DMS114 treated with DMSO at 0.1 percent for 48 hours (cell line): Measurements from ENCODE around the gene SMU1.
"Not testable (repeated sequence)": the region's sequence is repeated elsewhere in the genome, so short reads cannot be mapped to it uniquely, and the experiment has no call there.

Experiments
- DNase-seq: peaks from one replicate; lab custom pipeline; 2025; ENCODE audit not compliant: unreplicated experiment; lab: John Stamatoyannopoulos, UW

The SMU1 gene

DNA sequence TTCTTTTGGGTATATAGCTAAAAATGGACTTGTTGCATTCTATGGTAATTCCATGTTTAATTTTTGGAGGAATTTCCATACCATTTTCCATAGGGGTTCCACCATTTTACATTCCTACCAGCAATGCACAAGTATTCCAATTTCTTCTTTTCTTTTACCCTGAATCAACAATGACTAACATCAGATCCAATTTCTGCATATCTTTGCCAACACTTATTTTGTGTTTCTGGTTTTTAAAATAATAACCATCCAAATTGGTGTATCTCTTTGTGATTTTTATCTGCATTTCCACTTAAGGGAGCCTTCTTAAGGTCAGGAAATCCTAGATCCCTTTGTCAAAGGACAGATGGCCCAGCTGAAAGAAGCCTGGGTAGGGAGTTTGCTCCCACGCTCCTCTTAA is 29.5 kb upstream of the SMU1 start:
- DNase-seq, result no peak

DNA sequence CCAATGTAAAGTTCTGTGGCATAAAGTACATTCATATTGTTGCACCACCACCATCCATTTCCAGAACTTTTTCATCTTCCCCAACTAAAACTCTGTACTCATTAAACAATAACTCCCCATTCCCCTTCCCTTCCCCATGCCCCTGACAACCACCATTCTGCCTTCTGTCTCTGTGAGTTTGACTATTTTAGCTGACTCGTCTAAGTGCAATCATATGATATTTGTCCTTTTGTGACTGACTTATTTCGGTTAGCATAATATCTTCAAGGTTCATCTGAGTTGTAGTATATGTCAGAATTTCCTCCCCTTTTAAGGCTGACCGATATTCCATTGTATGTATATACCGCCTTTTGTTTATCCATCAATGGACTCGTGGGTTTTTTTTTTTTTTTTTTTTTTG is 29.0 kb upstream of the SMU1 start:
- no peak for DNase-seq

DNA sequence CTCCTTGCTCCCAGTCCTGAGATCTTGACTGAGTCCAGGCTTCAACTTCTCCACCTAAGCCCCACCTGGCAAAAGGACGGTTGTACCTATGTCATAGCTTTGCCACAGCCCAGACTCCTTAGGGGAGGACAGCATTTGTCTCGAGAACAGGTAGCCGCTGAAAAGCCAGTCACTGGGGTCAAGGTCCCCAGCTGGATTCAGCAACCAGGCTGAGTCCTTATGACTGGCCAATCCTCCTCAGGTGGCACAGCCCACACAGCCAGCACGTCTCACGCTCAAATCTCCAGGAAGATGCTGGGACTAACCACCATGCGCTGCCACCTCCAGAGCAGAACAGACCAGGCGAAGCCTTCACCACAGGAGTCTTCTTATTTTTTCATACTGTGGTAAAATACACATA is 27.9 kb upstream of the SMU1 start:
- no peak for DNase-seq

DNA sequence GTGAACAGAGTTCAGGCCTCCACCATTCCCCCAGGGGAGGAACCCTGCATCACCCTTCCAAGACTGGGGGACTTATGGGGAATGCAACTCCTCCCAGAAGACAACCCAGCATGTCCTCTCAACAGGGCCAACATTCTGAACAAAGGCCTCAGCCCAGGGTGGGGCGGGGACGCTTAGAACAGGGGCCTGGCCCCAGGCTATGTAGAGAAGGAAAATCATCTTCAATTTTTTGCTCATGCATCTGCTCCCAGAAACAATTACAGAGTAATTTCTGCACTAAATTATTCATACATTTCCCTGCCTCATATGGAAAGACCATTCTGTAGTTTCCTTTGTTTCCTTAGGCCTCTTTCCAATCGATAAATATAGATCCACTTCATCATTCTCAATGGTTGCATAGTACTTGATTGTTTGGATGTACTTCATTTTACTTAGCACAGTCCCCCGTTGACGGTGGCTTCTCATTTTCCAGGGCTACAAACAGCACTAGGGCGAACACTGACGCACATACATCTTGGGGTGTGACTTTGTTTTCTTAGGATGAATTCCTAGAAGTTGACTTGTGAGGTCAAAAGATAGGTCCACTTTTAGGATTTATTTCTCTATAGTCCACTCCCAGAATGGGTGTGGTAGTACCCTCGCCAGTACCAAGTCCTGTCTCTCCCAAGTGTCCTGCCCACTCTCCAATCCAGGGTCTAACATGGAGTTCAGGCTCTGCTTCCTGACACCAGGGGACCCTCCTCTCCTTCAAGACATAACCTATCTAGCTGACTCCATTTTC is 27.2 kb upstream of the SMU1 start:
- no peak for DNase-seq

DNA sequence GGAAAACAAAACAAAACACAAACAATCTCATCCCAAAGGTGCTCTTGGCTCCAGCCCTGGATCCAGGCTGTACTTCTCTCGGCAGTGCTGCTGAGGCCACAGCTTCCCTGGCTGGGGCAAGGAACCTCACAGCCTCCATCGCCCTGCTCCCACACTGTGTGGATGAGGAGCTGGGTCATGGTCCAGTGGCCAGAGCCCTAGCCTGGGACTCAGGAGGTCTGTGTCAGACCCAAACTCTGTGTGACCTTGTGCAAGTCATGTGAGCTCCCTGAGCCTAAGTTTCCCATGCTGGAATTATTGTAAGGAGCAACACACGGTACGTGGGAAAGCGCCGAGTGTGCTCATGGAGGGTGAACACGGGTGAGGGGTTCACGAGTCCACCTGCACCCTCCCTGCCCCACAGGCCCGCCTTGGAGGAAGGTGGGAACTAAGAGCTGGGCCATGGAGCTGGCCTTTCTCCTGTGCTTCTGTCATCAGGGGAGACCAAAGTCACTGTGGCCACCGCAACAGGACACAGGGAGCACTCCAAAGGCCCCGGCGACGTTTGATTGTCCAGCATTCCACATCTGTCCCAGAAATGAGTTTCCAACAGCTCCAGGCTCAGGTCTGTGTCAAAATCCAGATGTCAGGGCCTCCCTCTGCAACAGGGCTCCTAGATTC is 26.2 kb upstream of the SMU1 start:
- no peak for DNase-seq

DNA sequence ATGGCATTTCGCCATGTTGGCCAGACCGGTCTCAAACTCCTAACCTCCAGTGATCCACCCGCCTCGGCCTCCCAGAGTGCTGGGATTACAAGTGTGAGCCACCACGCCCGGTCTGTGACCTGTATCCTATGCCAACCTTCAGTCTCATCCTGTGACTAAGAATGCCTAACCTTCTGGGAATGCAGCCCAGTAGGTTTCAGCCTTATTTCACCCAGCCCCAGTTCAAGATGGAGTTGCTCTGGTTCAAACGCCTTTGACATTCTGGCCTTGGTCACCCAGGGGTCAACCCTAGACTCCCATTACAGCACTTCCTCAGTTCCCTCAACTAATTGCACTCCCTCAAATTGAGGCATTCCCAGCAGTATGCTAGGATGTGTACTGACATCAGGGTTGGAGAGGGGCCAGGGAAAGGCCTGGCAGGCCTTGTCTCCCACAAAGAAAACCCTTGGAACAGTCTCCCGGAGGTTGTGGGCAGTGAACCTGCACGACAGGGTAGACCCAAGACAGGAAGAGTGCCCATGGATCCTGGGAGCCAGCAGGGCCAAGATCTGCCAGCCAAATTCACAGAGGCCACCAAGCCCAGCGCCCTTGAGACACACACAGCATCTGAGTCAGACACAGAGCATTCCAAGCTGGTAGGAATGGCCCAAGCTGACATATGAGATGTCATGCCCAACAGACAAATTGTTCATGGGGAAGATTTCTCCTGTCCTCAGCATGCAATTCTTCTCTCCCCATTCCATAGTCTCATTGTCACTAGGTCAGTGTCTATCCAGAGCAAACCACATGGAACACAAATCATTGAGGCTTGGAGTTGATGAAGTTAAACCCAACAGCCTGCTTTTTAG is 24.9 kb upstream of the SMU1 start:
- DNase-seq, result no peak

DNA sequence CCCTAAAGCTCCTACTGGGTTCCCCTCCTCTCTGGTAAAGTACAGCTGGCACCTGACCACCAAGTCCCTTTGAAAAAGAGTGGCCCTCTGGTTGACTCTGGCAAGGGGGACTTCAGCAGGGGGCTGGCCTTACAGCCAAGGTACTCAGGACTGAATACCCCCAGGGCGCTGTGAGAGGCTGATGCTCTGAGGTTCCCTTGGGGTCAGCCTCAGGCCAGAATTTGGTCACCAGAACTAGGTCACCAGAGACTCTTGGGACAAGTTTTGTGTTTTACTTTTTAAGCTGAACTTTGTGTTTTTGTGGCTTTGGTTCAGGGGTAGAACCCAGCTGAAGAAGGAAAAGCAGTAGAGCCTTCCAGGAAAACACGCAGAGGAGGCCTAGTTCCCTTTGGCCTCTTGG is 23.3 kb upstream of the SMU1 start:
- no peak for DNase-seq

DNA sequence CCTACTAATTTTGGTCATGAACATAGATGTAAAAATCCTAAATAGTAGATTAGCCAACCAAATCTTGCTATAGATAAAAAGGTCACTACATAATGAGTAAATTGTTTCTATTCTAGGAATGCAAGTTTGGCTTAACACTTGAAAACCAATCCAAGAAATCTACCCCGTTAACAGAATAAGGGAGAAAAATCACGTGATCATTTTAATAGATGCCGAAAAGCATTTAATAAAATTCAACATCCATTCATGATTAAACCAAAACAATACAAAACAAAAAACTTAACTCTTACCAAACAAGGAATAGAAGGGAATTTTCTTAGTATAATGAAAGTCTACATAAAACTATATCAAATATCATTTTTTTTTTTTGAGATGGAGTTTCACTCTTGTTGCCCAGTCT is 20.7 kb upstream of the SMU1 start:
- no peak for DNase-seq

DNA sequence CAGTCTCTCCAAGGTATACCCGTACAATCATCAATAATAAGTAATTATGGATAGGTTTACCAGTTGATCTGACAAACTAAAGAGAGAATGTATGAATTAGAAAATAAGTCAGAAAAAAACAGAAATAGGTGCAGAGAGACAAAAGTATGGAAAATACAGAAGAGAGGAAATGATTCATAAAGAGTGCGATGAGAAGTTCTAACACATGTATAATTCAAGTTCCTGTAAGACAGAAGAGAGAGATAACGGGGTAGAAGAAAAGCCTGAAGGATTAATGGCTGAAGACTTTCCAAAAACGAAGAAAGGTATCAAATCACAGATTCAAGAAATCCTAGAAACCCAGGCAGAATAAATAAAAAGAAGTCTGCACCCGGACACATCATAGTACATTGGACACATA is 16.2 kb upstream of the SMU1 start:
- DNase-seq, result no peak

DNA sequence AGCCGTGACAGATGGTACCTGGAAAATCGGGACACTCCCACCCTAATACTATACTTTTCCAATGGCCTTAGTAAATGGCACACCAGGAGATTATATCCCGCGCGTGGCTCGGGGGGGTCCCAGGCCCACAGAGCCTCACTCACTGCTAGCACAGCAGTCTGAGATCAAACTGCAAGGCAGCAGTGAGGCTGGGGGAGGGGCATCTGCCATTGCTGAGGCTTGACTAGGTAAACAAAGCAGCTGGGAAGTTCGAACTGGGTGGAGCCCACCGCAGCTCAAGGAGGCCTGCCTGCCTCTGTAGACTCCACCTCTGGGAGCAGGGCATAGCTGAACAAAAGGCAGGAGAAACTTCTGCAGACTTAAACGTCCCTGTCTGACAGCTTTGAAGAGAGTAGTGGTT is 9.2 kb upstream of the SMU1 start:
- DNase-seq, result not testable (repeated sequence)

DNA sequence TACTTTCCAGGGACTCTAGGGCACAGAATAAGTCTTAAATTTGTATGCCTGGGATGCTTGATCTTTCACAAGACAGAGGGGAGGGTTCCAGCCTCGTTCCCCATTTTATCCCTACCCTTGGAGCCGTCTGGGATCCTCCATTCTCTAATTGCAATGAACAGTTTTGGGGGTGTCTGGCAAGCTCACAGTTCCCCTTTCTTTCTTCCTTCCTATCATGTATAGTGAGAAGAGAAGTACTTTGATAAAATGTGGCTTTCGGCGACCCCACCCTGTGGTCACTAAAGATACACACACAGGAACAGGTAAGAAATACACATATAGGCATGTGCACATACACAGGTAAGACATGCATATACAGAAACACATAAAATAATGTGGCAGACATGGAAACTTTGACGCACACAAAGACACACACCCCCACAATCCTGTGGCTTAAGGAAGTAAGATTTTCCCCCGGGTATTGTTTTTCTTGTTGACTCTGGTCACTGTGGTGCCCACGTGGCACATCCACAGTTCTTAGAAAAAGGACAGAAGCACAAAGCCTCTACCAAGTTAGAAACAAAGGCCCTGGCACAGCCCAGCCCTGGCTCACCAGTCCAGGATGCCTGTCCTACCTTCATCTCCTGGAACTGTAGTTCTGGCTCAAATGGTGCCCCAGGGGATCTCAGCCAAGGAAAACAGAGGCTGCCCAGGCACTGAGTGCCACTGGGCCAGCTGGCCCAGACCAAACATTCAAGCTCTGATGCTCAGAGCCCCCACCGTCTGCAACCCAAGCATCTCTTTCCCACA is 6.3 kb upstream of the SMU1 start:
- no peak for DNase-seq

DNA sequence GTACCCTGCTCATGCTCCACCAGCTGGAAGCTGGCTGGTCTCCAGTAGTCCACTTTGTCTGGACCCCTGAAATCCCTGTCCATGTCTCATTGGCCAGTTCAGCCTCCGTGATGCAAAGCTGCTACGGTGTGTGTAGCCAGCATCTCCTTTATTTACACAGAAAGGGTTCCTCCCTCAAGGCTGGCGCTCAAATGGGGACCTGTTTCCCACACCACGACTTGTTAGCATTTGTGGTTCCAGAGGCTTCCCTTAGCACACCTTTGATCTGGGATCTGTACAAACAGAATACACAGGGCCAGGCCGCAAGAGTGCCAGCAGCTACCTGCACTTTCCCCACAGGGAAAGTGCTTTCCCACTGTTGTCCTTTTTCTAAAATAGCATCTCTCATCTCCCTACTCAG is 5.7 kb upstream of the SMU1 start:
- no peak for DNase-seq

DNA sequence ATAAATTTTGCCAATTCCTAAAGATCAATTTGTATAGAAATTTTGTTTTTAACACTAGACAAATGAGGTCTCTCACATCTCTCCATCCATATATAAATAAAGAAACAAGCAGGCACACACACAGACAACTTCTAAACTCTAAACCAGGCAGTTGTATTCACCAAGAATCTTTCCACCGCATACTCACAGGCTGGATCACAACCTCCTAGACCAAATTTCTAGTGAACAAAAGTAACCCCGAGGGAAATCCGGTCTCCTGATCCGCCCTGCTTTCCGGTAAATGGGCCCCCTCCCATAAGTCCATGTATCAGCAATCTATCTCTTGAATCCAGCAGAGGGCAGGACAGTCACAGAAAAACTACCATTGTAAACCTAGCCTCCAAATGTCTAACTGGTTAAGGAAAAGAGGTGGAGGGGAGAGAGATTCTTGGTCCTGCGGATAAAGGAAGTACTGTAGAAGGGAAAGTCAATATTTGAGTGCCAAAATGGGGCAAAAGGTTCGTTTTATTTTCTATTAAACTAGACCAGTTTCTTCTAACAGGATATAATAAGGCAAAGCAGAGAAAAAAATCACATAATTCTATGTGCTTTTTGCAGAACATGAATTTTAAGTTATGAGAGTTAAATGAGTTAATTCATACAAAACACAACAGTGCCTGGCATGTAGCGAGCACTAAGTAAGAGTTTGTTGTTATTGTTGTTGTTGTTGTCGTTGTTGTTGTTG is 4.8 kb upstream of the SMU1 start:
- DNase-seq, result peak; percentile 84

DNA sequence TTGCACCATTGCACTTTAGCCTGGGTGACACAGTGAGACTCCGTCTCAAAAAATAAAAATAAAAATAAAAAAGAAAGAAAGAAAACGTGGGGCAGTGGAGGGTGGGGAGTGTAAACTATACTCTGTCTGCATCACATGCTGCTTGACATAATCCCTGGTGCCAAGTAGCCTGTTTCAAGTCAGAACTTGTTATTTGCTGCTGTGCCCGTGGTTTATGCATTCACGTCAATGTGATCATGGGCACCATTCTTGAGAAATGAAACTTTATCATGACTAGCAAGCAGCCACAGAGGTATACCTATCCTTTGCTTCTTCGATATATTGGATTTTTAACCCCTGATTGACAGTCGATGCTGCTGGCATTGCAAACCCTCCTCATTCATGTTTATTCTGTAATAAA is 4.1 kb upstream of the SMU1 start:
- DNase-seq, result no peak

DNA sequence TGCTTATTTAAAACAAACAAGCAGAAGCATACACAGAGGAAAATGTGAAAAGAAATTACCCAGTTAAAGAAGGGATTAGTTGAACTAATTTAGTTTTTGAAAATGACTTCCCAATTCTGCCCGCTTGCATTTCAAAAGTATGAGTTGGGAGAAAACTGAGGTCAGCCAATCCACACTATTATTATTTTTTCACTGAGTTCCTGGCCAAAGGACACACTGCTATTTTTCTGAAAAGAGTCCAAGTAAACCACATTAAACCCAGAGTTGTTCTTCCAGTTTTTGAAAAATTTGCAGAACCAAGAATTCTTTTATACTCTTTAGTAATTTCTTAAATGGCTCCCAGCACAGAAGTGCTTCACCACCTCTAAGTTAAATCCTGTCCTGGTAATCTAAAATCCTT is 7.5 kb downstream of the SMU1 start:
- DNase-seq, result no peak

DNA sequence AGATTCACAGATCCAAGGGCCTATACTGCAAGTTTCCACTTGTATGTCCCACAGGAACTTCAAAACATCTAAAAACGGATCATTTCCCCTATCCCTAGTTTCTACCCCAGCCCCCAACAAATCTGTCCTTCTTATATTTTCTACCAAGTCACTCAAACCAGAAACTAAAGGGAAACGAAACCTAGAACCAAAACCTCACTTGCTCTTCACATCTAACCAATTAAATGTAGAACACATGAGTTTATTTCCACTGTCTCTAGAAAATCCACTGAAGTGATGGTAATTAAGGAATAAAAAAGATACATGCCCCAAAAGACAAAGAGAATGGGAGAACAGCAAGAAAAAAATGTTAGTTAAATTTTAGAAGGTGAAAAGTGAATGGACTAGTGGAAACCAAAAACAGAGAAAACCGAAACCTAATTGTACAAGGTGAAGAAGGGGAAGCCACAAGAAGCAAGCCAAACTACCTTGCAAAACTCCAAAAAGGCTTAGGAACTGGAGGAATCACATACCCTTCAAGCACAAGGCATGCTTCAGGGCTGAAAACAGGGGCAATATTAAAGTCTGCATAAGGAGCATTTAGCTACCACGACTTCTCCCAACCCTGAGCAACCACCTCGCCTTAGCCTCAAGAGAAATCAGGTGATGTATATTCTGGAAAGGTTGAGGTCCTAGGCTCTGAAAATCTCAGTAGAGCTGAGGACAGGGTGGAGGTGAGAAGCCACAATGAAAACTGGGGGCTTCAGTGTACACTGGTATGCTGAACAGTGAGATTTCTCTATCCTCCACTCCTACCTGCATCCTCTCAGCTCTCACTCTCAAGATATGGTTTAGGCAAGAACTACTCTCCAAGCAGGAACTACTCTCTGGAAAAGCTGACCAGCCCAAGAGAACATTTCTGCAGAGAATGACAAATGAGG is 11.1 kb downstream of the SMU1 start:
- DNase-seq, result no peak

DNA sequence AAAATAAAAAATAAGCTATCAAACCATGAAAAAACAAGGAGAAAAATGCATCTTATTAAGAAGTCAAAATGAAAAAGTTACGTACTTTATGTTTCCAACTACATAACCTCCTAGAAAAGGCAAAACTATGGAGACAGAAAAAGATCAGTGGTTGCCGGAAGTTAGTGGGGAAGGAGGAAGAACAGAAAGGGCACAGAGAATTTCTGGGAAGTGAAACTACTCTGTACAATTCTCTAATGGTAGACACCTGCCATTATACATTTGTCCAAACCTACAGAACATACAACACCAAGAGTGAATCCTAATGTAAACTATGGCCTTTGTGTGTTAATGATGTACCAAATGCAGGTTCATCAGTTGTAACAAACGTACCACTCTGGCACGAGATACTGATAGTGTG is 25.3 kb downstream of the SMU1 start:
- DNase-seq, result no peak

DNA sequence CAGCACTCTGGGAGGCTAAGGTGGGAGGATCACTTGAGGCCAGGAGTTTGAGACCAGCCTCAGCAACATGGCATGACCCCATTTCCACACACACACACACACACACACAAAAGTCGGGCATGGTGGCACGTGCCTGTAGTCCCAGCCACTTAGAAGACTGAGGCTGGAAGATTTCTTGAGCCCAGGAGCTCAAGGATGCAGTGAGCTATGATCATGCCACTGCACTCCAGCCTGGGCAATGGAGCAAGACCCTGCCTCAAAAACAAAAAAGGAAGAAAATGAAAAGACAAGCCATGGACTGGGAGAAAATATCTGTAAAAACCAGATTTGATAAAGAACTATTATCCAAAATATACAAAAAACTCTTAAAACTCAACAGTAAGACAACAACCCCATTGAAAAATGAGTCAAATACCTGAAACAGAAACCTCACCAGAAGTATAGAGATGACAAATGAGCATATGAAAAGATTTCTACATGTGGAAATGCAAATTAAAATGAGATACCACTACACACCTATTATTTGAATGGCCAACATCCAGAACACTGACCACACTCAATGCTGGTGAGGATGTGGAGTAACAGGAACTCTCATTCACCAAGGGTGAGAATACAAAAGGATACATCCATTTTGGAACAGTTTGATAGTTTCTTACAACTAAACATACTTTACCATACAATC is 26.7 kb downstream of the SMU1 start:
- DNase-seq, result no peak

DNA sequence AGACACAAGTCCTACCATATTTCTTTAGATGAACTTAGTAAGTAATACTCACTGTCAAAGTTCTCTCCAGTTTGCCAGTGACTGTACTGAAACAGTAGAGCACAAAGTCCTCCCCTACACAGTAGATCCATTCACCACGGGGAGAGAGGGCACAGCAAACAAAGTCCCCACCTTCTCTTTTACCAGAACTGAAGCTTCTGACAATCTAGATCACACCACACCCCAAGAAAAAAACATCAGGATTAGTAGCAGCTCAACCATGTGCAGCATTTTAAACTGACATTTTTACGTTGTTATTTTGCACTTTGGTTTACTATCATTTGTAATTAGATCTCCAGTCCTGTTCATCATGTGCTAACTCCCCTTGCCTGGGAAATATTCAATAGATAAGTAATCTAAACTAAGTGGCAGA is 28.4 kb downstream of the SMU1 start:
- no peak for DNase-seq
